ENCODE results near the gene MFAP1.

Gene MFAP1

DNA sequence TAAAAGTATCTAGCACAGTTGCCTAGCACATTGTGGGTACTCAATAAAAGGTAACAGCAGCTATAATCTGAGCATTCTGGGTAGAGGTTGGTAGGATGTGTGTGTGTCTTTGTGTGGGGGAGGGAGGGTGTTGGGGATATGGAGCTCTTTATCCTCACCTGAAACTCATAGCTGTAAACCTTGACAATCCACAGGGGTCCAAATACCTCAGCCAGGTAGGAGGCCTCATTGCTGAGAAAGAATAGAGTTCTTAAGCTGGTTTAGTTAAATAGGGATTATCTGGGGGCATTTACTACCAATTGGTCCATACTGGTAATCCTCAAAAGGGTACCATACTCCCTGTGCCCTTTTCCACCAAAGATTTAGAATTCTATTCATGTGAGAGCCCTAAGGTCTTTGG lies 28.5 kb downstream of the MFAP1 start:
- TF ChIP-seq ZNF274 (IDR thresholded peaks at IDR 0.05; ENCODE audit: low read depth, low read length), result no peak

GRCh38 chr15:43795197-43795596 lies 29.3 kb downstream of the MFAP1 start:
- H3K4me3 ChIP-seq (ENCODE audit: low read length), result no peak overlapping the region
- TF ChIP-seq ZNF274 (IDR thresholded peaks at IDR 0.05; ENCODE audit: low read depth, low read length), result no peak

More for the DNA sequence above, 28.5 kb downstream of the MFAP1 start:
- H3K4me3 ChIP-seq (ENCODE audit: low read length), result no peak overlapping the region

DNA sequence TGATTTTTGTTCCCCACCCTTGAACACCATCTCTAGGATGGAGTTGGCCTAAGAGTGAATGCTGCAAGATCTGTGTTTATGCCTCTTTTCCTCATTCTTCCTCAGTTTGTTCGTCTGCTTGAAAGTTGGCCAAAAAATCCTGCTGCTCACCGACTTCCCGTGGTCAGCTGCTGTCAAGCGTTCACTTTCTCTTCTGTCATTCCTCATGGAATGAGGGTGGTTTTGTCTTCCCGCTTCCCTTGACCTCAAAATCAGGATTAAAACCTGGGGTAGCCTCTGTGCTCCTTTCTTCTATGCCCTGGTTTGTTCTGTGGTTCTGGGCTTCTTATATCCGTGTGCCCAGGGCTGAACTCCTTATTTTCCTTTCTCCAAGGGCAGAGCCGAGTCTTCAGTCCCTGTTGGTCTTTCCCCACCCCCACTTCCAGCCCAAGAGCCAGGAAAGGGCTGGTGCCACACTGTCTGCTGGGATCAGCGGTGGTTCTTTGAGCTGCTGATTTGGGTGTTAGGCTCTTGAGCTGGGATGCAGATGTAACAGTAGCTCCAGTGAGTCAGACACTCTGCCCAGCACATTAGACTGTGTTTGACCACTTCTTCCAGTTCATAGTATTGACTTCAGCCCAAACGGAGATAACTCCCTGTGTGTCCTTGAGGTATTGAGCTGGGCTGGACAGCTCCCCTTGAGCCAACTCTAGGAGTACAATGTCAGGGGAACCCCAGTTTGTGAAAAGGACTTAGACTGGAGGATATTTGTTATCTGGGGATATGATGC lies 30.0 kb downstream of the MFAP1 start:
- no peak overlapping the region for H3K4me3 ChIP-seq (ENCODE audit: low read length)
- no peak for TF ChIP-seq ZNF274 (IDR thresholded peaks at IDR 0.05; ENCODE audit: low read depth, low read length)

GRCh38 chr15:43793647-43794046 lies 30.8 kb downstream of the MFAP1 start:
- H3K4me3 ChIP-seq (ENCODE audit: low read length), result peak overlapping the region; percentile 86; the same call in 1 of the 2 replicates
- no peak for TF ChIP-seq ZNF274 (IDR thresholded peaks at IDR 0.05; ENCODE audit: low read depth, low read length)

DNA sequence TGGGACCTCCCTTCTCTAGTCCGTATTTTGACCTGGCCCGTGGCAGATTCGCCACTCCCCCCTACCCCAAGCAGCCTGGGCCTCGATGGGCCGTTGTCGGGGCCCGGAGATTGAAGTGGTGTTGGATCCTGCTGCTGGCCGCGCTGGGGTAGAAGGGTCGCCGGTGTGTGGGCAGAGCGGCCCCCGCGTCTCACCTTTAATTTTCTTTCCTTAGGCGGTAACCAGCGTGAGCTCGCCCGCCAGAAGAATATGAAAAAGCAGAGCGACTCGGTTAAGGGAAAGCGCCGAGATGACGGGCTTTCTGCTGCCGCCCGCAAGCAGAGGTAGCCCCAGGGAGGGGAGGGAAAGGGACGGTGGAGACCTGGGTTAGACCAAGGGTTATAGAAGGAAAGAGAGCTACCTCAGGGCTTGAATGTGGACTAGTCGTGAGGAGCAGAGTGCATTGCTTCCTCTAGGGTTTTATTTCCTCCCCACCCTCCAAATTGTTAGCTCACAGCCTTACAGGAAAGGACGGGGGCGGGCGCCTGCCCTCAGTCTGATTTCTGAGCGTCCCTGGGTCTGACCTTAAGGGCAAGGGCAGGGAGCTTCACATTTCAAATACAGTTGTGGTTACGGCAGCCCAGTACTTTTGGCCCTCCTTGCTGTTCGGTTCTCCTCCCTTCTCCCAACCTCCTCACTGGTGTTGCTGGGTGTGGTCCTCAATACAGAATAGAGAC lies 31.6 kb downstream of the MFAP1 start:
- no peak for TF ChIP-seq ZNF274 (IDR thresholded peaks at IDR 0.05; ENCODE audit: low read depth, low read length)
- peak overlapping the region; percentile 86 for H3K4me3 ChIP-seq (ENCODE audit: low read length)

DNA sequence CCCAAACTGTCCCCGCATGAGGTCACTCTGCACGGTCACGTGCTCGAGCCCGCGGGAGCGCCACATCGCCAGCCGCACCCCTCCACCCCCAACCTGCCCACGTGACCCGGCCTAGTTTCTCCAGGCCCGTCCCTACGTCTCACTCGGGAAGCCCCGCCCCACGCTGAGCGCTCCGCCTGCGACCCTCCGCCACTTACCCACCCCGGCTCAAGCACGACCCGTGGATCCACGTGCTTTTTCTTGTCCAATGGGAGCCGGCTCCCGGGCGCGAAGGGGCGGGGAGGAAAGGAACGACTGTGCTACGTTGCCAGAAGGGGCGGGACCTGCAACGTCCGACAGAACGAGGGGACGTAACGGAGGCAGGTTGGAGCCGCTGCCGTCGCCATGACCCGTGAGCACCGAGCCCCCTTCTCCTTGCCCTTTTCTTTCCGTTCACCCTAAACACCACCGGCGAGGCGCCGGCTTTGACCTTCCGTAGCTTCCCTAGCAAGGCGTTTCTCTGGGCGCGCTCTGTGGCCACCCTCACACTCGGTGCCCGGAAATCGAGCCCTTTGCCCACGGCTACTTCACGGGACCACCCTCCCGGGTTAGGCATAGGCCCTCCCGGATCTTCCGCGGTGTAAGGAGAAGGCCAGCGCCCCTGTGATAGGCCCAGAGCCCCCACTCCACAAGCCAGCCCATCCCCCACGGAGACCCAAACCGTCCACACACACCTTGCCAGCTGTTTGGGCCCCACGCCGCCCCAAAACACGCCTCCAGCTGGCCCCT lies 32.3 kb downstream of the MFAP1 start, which contains the start of gene SERF2:
Gene SERF2 (plus strand): TSS at position 328 of the 768 bp plus-strand sequence. CDS start 57 bp downstream, at position 385.
- no peak for TF ChIP-seq ZNF274 (IDR thresholded peaks at IDR 0.05; ENCODE audit: low read depth, low read length)
- peak within 1 kb of the TSS; percentile 86 for H3K4me3 ChIP-seq (ENCODE audit: low read length)

DNA sequence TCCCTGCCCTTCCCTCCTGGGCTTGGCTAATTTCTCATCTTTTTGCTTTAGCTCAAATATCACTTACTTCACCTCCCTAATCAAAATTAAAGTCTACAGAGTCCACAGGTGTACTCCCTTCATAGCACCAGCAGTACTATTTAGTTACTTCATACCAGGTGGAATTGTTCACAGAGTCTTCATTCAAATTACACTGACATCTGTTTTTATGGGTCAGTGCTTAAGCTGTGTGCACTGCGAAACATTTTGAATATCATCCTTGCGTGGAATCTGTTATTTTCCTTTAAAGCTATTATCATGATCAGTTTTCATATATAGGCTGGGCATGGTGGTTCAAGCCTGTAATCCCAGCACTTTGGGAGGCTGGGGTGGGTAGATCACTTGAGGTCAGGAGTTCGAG lies 35.1 kb downstream of the MFAP1 start:
- no peak overlapping the region for H3K4me3 ChIP-seq (ENCODE audit: low read length)
- no peak for TF ChIP-seq ZNF274 (IDR thresholded peaks at IDR 0.05; ENCODE audit: low read depth, low read length)

GRCh38 chr15:43779016-43779415 lies 45.5 kb downstream of the MFAP1 start:
- H3K4me3 ChIP-seq (ENCODE audit: low read length), result no peak overlapping the region
- no peak for TF ChIP-seq ZNF274 (IDR thresholded peaks at IDR 0.05; ENCODE audit: low read depth, low read length)

DNA sequence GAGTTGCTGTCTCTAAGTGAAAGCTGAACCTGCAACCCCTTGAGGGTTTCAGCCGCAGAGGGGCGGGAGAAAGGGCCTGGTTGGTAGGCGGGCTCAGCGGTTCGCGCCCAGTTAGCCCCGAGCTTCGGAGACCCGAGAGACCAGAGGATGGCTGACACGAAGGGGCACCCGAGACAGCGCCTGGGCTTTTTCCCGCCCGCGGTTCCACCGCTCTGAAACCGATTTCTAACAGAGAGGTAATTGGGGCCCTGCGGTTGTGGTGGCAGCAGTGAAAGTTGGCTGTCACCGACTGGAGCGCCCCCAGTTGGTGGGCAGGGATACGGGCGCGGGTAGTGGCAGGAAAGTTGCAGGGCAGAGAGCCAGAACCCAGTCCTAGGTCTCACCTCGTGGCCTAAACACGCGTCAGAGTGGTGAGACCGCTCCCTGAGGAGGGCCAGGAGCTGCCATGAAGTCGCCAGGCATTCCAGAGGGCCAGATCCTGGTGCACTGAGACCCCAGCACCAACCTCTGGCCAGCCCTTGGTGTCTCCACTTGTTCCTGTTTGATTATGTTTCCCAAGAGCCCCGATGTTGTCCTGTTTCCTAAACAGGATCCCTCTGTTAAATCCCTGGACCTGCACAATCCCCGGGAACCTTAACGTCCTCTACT lies 47.1 kb downstream of the MFAP1 start:
- H3K4me3 ChIP-seq (ENCODE audit: low read length), result peak overlapping the region; percentile 57; the same call in 1 of the 2 replicates
- no peak for TF ChIP-seq ZNF274 (IDR thresholded peaks at IDR 0.05; ENCODE audit: low read depth, low read length)

GRCh38 chr15:43776718-43777266 lies 47.7 kb downstream of the MFAP1 start, which contains the start of gene ELL3:
Gene ELL3, minus strand, starts transcription at chr15:43776966. Its CDS starts 65 bp downstream, at chr15:43776901.
- no peak for TF ChIP-seq ZNF274 (IDR thresholded peaks at IDR 0.05; ENCODE audit: low read depth, low read length)
- peak within 1 kb of the TSS; percentile 57; the same call in 1 of the 2 replicates for H3K4me3 ChIP-seq (ENCODE audit: low read length)

- no peak for TF ChIP-seq ZNF274 (IDR thresholded peaks at IDR 0.05; ENCODE audit: low read depth, low read length)
- H3K4me3 ChIP-seq (ENCODE audit: low read length), result peak overlapping the region; percentile 57; the same call in 1 of the 2 replicates
Measured at GRCh38 chr15:43776101-43776717, 48.3 kb downstream of the MFAP1 start.

- no peak for TF ChIP-seq ZNF274 (IDR thresholded peaks at IDR 0.05; ENCODE audit: low read depth, low read length)
- peak overlapping the region; percentile 20; the same call in 1 of the 2 replicates for H3K4me3 ChIP-seq (ENCODE audit: low read length)
Measured at GRCh38 chr15:43775411-43775965, 49.0 kb downstream of the MFAP1 start.

GRCh38 chr15:43774062-43774461 lies 50.4 kb downstream of the MFAP1 start:
- H3K4me3 ChIP-seq (ENCODE audit: low read length), result no peak overlapping the region
- TF ChIP-seq ZNF274 (IDR thresholded peaks at IDR 0.05; ENCODE audit: low read depth, low read length), result no peak
